Endometrium (tissue), 2 donors: ENCODE measurements around the gene TACR1.

Source experiments
- FAIRE-seq: peaks from 2 replicates; lab custom pipeline; 2012; peaks lifted over from hg19 to GRCh38; lab: Jason Lieb, UNC
- donor health status: control.
- donor health status: control.

TACR1 gene

DNA sequence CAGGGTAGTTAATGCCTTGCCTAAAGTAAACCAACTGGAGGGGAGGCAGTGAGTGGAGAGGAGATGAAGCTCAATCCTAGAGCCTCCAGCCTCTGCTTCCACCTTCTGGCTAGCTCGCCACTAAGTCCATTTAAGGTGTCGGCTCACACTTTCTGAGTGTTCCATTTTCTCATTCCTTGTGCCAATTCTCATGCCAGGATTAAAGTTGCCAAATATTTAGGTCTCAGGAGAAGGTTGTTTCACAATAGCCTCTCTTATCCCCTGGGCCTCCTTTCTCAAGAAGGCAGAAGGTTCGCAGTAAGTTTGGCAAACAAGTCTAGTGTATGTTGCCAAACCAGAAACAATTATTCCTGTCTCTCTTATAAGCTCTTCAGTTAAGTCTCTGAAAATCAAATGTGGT lies 57.2 kb downstream of the TACR1 start:
- no peak for FAIRE-seq

DNA sequence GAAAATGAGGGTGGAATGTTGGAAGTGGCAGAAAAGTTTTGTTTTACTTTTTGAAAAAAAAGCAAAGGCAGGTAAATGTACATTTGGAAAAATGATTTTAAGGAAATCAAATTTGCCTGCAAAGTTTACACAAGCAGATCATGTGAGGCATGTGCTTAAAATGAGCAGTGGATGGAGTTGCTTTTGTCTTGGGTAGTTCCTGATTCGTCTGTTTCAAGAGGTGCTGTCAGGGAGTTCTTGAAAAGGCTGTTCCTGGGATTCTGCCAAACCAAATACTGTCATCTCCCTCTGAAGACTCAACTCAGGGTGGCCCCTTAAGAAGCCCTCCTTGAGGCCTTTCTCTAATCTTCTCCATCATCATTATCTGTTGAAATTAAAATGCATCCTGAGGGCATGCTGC lies 59.0 kb downstream of the TACR1 start:
- no peak for FAIRE-seq

DNA sequence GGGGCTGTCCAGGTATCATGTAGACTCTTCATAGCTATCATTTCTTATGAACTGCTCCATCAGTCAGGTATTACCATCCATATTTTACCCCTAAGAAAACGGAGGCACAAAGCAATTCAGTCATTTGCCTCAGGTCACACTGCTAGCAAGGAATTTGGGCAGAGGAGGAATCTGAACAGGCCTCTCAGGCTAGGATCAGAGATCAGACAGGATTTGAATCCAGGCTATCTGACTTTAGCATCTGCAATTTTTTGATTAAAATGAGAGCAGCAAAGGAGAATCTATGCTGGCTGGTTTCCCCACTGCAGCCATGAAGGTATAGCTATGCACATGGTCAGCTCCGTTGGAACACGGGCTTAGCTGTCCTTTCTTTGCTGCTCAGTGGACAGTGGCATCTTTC lies 60.1 kb downstream of the TACR1 start:
- no peak for FAIRE-seq

DNA sequence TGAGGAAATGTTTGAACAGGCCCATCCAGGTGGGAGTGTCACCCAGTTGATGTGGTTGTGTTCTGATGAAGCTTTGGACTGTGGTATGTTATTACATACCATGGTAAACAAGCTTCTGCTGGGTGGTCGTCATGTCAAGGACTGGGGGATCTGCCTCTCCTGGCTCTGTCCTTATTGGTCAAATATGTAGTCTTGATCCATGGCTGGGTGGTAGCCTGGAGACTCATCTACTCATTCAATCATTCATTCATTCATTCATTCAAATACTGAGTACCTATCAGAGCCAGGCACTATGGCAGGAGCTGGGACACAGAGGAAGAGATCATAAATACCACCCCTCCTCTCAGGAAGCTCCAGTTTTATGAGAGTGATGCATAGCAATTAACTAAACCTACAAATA lies 60.8 kb downstream of the TACR1 start:
- no peak for FAIRE-seq

DNA sequence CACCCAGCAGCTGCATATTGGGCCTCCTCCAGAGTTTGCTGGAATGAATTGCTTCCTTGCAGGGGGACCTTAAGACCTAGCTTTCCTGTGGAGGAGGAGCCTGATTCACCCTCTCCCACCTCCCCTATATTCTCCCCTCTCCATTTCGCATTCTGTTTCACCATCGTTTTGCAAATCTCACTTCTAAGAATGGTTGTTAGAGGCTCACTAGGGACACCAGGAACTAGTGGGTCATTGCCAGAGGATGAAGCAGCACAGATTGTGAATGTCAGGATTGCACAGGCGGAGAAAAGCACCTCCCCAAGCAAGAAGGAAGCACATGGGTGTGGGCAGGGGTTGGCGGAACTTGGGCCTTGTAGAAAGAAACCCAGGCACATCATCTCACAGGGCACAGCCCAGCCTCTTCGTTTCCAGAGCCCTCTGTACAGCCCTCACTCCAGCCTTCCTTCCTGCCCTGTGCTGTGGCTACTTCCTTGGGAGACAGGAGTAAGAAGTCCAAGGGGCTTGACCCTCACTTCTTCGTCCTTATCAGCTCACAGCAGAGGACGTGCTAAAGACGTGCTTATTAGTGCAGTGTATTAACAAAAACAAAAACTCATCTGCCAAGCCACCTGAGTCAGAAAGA lies 63.4 kb downstream of the TACR1 start:
- FAIRE-seq: no peak

DNA sequence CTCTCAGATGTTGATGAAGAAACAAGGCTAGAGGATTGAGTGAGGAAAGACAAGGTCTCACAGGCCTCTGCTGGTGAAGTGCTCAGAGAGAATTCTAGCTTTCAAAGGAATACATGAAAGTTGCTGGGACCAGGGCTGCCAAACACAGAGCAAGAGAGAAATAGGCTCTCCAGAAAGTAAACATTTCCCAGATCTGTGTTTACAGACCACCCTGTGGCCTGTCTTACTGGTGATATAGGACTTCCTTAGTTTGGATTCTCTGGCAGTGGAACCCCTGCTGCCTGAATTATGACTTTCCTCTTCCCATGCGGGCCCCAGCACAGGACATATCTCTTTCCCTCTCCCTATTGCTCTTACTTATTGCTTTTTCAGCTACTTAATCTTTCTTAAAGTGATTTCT lies 64.5 kb downstream of the TACR1 start:
- FAIRE-seq: no peak

DNA sequence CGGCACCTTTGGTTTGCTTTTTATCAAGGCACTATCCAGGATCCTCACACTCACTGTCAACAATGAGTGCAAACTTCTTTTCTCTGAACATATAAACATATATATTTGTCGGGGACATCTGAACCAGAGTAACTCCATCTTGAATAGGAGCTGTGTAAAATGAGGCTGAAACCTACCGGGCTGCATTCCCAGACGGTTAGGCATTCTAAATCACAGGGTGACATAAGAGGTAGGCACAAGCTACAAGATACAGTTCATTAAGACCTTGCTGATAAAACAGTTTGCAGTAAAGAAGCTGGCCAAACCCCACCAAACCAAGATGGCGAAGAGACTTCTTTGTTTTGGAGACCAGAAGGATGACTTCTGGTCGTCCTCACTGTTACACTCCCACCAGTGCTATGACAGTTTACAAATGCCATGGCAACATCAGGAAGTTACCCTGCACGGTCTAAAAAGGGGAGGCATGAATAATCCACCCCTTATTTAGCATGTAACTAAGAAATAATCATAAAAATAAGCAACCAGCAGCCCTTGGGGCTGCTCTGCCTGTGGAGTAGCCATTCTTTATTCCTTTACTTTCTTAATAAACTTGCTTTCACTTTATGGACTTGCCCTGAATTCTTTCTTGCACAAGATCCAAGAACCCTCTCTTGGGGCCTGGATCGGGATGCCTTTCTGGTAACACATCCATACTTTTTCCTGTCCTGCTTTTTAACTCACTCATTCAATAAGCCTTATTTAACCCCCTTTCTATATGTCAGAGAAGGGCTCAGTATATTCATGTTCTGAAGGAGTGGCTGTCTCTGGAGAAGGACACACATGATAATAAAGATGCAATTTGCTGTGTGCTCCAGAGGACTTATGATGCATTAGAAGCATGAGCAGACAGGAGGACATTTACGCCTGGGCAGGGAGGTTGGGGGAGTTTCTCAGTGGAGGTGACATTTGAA lies 65.4 kb downstream of the TACR1 start:
- FAIRE-seq: no peak

DNA sequence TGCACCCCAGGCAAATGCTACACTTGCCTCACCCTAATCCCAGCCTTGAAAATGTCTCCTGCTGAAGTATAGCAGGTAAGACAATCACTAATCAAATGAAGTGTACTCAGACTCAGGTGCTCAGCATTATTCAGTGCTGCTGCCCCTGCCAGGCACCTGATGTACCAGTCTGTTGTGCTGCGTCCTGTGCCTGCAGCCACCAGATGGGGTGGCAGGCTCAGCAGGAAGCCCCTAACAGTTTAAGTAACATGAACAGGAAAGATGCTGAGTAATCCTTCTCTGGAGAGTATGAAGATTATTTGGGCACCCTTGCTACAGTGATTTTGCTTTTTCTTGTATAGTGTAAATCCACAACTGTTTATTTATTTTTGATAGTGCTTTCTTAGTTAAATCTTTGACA lies 69.1 kb downstream of the TACR1 start:
- no peak for FAIRE-seq

DNA sequence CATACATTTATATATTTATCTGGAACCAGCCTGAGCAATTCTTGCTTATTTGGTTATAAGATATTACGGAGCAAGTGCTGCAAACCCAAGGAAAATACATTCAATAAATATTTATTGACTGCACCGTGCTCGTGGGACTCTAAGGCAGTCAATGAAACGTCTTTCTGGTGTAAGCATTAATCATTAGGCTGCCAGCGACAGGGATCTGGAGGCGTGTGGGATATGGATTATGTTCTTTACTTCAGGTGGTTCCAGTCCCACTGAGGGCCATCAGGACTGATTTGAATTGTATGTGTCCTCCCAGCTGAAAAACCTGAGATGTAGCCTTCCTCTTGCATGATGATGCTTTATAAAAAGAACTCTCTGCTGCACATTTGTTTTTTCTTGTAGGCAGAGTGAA lies 75.4 kb downstream of the TACR1 start:
- FAIRE-seq: no peak

DNA sequence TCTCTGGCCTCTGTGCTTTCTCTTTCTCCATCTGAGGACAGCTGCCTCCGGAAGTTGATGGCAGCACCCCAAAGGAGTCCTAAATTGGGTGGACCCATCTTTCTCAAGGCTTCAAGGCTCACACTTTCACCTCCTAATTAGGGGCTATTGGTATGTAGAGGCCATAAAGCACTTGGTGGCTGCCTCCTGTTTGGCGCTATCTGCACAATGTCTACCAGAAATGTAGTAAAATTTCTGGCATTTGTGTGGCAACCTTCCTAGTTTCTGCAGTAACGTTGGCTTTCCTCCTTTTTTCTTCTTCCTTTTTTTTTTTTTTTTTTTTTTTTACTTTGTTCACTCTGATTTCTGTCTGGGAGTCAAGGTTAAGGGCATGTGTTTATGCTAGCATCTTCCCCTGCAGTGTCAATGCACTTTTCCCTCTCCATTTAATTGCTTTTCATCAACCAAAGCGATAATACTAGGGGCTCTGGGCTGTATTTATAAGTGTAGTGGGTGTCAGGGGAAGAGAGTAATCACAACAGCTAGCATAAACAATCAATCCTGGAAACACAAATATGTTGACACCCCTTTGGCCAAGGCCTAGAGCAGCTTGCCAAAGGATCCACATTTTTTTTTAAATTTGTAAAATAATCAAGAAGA lies 86.0 kb downstream of the TACR1 start:
- FAIRE-seq: no peak

DNA sequence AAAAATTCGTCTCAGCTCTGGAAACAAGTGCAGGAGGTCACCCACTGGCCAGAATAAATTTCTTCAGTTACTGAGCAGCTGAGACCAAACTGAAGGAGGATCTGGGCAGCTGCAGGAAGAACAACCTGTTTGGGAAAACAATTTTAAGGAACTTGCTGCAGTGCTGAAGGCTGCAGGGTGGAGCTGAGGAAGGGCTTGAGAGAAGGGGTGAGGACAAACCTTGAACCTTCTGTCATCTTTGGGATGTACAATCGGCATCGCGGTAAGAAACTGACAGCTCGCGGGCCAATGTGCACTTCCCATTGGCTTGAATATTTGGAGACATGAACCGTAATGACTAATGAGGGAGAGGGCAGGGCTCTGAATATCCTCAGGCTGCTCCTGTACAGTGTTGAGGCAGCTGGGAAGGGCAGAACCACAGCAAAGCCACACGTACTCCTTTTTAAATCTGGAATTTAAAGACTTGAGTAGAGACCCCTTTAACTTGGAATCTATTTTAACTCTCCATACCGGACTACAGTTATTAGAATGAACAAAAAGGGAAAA lies 90.3 kb downstream of the TACR1 start:
- FAIRE-seq: no peak

DNA sequence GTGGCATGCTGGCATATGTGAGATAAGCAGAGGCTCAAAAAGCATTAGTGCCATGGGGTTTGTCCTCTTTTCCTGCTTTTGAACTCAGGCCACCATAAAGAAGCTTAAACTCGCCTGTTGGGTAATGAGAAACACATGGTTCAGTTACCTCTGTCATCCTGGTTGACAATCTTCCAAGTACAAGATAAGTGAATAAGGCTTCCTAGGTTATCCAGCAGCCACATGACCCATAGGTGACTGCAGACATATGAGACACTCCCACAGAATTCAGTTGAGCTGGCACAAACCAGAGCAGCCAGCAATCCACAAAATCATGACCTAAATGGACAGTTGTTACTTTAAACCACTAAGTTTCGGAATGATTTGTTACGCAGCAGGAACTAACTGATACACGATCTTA lies 97.3 kb downstream of the TACR1 start:
- FAIRE-seq: no peak

DNA sequence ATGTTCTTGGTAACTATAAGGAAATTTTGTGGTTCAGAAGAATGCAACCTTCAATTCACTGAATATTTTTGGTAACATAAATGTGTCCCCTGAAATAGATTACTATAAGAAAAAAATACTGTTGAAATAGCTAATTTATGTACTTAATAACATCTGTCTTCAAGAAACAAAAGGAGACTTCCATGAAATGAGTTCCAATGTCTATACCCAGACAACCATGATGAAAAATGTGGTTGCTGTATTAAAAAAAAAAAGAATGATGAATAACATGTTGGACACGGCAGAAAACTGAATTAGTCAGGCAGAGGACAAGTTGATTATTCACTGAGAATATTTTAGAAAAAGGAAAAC lies 98.5 kb downstream of the TACR1 start:
- FAIRE-seq: no peak

DNA sequence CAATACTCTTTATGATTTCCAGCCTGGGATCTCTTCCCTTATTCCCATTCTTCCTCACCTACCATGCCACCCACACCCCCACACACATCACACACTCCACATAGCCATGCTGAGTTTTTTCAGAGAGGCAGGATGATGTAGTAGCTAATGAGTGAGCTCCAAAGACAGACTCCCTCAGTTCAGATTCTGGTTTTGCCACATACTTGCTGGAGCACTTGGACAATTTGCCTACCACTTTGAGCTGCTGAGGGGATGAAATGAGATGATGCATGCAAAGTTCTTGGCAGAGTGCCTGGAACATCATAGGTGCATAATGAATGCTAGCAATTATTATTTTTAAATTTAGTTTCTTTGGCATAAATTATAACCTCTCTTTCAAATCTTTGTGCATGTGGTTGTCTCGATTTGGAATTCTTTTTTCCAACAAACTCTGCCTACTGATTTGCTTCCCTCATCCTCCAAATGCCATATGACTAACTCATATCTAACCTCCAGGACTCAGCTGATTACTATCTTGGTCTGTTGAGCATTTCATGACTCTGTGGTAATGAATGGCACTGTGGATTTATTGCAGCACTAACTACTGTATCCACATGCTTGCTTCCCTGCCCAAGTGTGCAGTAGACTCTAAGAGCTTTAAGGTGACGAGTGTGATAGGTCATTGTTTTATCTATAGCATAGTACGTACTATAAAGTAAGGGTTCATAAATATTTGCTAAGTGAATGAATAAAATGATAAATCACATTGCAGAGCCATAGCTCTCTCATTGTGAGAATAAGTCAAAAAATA lies 99.1 kb downstream of the TACR1 start:
- FAIRE-seq: no peak

DNA sequence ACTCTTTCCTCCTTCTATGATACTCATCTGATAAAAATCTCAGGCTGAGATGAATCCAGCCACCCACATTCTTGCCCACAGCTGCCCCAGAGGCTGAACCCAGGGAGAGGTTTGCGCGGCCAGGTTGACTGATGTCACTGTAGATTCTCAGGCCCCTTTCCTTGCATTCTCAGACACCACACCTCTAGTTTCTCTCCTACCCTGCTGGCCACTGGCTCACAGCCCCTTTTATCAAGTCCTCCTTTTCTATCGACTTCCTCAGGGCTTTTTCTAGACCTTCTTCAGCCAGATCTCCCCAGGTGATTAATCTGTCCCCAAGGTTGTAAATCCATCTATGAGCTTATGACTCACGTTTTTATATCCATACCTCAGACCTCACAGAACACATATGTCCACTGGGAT lies 99.8 kb downstream of the TACR1 start:
- FAIRE-seq: no peak

DNA sequence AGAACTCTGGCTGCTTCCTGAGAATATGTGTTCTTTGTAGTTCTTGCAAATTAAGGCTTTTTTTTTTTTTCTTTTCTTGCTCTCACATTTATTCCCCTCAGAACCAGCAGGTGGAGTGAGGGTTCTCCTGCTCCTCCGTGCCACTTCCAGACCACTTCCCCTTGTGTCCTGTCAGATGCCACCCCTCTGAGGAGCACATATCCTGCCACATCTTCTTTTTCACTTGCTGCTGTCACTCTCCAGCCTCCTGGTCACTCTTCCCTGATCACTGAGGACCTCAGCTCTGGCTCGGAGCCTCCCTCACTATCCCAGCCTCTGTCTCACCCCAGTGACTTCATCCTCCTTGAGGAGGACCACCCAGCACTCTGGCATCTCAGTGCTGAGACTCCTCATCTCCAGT lies 100.5 kb downstream of the TACR1 start:
- no peak for FAIRE-seq

DNA sequence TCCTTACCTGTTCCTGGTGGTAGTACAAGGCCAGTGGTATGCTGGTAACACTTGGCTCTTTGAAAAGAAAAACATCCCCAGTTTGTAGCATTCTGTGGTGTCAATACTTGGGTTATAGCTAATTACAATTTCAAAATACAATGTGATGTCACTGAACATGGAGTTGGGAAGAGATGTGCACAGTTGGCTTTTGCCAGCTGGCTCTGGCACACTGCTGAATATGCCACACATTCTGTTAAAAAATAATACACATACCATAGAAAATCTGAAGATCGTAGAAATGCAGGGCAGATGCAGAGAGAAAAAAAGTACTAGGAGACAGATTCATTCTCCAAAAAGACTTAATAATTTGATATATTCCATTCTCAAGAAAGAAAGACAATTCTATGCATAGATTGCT lies 101.5 kb downstream of the TACR1 start:
- FAIRE-seq: no peak

DNA sequence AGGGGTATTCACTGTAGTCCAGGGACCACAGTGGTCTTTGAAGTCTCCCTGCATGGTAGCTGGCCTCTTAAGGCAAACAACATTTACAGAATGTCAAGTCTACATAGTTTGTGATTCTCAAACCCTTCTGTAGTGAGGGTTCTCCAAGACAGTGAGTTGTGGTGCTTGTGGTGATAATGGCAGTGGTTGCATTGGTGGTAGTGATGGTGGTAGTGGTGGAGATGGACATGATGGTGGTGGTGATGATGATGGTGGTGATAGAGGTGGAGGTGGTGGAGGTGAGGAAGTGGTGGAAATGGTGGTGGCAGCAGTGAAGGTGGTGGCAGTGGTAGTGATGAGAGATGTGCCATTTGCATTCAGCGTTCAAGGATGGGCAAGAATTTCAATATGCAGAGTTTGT lies 104.9 kb downstream of the TACR1 start:
- no peak for FAIRE-seq

DNA sequence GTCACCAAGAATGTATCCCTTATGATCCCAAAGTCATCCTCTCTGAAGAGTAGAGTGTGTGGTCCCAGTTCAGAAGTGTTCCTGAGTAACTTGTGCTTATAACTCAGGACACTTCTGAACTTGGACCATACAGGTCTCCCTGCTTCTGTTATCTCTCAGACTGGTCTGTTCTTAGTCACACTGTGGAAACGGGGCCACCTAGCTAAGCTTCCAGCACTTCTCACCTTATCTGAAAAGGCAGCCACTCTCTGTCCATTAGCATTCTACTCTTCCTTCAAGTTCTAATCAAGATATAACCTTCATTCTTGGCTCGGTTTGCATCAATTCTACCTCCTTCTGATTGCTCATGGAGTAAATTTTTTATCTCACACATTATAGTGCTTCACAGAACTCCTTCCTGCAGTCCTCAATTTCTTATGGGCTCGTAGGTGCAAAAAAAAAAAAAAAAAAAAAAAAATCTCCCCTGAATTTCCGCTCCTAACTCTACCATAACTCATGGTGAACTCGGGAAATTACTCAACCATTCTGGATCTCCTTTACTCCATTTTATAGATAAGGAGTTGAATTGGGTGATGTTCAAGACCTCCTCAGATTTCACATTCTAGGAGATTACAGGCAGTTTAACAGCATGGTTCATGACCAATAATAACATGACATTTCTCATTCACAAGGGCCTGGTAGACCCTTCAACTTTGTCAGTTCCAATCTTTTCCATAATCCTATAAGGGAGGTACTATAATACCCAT lies 108.4 kb downstream of the TACR1 start:
- no peak for FAIRE-seq

DNA sequence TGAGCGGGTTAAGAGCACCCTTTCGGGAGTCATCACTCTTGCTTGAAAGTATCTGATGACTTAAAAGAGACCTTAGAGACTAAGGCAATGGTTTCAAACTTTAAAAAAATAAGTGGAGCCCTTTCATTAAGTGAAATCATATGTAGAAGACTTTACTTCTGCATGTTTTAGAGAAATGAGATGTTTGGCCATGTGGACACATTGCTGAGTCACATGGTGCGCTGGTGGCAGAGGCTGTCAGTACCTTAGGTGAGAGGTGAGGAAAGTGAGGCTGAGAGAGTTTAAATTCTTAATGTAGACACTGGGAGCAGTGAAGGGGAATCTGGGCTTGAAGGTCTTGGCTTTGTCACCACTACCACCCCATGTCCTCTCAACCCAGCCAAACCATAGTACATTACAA lies 109.8 kb downstream of the TACR1 start:
- FAIRE-seq: no peak

DNA sequence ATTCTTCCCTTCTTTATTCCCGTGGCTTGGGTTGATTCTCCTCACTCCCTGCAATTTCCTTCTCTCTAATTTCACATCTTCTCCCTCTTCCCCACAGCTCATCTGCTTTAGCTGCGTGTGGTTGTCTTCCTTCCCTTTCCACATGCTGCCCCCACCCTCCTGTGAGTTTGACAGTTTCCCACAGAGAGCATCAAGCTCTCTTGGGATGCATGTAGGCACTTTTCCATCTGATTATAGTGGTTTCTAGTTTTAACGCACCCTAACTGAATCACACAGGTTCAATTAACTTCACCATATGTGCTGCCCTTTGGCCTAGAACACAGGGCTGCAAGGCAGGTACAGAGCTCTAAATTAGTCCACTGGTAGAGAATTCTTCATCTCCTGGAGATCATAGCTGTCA lies 110.5 kb downstream of the TACR1 start:
- FAIRE-seq: no peak

DNA sequence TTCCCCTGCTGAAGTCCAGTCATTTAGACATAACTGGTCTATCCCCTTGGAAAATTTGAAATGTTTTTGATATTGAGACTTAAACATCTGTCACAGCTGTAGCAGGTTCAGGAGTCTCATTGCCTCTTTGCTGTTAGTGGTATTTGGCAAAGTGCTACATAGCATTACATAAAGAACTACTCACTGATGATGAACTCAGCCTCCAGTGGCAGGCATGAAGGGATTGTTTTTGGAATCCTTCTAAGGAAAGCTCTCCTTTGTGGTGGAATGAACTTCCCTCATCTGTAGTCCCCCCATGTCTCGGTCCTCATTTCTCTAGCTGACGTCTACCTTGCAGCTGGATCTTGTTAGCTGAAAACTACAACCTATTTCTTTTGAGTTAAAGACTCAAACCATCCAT lies 111.6 kb downstream of the TACR1 start:
- no peak for FAIRE-seq
